ENCODE results near the gene EIF2AK2.

DNA sequence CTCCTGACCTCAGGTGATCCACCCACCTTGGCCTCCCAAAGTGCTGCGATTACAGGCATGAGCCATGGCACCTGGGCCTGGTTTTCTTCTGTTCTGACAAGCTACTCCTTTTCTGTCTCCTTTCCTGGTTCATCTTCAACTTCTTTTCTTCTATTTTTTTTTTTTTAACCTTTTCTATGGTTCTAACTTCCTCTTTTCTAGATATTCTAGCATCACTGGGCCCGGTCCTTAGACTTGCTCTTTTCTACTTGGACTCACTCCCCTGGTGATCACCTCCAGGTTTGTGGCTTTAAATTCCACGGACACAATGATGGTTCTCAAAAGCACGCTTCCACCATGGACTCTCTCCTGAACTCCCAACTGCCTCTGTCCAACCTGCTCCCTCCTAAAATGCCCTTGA is 2.0 kb downstream of the EIF2AK2 start:
- TF ChIP-seq, protein P1, sequence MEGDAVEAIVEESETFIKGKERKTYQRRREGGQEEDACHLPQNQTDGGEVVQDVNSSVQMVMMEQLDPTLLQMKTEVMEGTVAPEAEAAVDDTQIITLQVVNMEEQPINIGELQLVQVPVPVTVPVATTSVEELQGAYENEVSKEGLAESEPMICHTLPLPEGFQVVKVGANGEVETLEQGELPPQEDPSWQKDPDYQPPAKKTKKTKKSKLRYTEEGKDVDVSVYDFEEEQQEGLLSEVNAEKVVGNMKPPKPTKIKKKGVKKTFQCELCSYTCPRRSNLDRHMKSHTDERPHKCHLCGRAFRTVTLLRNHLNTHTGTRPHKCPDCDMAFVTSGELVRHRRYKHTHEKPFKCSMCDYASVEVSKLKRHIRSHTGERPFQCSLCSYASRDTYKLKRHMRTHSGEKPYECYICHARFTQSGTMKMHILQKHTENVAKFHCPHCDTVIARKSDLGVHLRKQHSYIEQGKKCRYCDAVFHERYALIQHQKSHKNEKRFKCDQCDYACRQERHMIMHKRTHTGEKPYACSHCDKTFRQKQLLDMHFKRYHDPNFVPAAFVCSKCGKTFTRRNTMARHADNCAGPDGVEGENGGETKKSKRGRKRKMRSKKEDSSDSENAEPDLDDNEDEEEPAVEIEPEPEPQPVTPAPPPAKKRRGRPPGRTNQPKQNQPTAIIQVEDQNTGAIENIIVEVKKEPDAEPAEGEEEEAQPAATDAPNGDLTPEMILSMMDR (IDR thresholded peaks at IDR 0.05; ENCODE audit: borderline replicate concordance, extremely low read depth, low read length, poor library complexity, severe bottlenecking) = no peak
- no peak for TF ChIP-seq EZH2 (IDR thresholded peaks at IDR 0.05; ENCODE audit: borderline replicate concordance, low read depth, low read length, severe bottlenecking)

Data from DND-41 (cell line).